SKM-1 (cell line): ENCODE measurements around the gene NOL4L.

ENCODE experiments used
- DNase-seq: peaks from one replicate; lab custom pipeline; 2025; ENCODE audit not compliant: unreplicated experiment; lab: John Stamatoyannopoulos, UW

NOL4L gene

DNA sequence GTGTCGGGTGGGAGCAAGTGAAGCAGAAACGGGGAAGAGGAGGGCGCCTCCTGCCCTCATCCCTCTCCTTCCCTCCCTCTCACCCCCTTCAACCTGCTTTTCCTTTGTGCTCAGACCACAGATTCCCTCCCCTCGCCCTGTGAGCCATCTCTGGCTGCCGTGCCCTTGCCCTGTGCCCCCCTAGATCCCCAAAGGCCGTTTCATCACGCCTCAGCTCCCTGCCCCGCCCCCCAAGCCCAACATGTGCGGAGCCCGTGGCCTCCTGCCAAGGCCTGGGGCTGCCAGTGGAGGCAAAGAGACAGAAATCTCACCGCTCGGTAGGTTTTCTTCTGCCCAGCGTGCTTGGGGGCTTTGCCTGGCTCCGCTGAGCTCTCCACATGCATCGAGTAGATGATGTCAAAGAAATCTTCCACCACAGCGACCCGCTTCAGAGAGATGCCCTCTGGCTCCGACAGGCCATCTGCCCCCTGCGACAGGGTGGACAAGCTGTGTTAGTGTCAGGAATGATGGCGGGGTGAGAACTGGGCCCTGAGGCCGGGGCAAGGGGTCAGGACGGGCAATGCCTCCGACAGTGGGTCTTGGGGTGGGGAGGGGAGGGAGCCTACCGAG, 57.6 kb downstream of the NOL4L start:
- DNase-seq, result no peak

DNA sequence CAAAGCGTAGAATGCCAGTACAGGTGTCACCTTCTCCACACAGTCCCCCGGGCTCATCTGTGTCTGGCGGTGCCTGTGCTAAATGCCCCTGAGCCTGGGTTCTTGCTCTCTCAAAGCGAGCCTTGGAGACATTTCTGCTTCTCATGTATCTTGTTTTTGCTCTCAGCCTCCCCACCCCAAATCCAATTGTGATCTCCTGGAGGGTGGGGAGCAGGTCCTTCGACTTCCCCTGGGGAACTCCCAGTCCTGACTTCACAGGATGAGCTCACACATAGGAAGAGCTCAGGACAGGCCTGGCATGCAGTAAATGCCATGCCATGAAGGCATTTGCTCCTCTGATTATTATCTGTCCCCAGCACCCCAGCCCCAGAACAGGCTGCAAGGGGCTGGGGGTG, 58.1 kb downstream of the NOL4L start:
- no peak for DNase-seq

DNA sequence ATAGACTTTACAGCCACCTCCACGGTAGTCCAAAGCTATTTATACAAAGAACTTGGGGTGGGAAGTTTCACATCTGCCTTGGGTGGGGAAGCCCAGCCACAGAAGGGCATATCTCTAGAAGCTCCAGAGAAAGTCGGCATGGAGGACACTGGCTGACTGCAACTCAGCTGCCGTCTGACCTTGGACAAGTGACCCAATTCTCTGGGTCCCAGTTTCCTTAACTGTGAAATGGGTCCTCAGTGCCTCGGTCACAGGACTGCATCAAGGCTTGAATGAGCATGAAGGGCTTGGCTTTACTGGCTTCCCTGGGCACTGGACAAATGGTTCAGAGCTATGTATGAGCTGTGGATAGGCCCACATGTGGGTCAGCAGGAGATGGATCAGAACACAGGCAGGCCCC, 58.6 kb downstream of the NOL4L start:
- no peak for DNase-seq

DNA sequence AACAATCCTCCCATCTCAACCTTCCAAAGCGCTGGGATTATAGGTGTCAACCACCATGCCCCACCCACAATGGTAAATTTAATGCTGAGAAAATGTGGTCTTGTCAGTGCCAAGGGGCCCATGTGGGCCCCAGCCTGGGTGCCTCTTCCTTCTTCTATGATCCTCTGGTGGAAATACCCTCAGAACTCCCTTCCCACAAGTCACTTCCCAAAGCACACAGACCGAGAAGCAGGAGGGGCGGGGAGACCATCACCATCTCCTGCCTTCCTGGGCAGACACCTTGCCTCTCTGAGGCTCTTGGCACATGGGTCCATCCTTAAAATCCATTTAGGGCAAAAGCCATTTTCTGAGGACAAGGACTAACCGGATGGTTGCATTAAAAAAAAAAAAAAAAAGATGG, 59.0 kb downstream of the NOL4L start:
- DNase-seq, result no peak

DNA sequence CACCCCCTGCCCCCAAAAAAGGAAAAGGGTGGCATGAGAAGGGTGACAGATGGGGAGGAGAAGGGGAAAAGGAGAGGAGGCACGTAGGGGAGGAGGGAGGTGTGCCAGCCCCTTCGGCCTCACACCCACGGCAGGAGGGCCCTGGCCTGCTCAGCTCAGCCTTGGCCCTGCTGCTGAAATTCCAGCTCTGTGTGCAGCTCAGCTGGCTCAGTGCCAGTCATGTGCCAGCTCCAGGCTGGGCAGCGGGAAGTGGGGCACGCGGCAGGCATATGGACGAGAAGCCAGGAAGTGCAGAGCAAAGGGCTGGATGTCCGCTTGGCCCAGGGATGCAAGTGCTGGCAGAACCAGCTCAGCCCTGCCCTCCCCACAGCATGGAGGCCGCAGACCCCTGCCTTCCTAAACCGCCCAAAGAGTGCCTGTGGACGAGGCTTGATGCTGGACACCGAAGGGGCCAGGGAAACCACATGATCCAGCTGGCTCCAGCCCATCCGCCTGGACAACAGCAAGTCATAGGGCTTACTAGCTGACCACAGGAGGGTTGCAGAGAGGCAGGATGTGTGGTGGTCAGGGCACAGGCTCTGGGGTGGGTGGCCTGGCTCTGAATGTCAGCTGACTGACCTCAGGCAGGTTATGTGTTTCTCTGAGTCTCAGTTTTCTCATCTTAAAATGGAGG, 60.2 kb downstream of the NOL4L start:
- DNase-seq, result no peak

DNA sequence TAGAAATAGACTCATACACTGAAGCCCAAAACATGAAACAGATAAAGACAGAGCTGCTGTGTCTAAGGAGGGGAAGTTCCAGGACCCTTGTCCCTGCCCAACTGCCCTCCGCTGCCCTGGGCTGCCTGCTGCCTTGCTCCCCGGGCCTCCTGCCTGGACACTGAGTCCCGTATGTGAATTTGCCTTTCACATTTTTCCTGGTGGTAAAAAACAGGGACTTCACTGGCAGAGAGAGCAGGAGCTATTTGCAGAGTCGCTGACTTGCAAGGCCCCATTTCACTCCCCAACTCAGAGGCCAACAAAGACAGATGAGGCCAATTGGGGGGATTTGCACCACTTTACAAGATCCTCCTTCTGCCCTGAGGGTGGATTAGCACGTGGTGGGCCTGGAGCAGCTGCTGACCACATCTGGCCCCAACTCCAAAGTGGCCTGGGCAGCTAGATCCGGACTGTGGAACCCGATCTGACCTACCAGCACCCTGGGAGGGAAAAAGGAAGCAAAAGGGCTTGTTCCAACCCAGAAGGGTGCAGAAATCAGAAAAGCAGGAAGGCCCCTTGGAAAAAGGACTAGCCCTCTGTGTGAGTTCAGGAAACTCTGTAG, 61.4 kb downstream of the NOL4L start:
- DNase-seq, result no peak

DNA sequence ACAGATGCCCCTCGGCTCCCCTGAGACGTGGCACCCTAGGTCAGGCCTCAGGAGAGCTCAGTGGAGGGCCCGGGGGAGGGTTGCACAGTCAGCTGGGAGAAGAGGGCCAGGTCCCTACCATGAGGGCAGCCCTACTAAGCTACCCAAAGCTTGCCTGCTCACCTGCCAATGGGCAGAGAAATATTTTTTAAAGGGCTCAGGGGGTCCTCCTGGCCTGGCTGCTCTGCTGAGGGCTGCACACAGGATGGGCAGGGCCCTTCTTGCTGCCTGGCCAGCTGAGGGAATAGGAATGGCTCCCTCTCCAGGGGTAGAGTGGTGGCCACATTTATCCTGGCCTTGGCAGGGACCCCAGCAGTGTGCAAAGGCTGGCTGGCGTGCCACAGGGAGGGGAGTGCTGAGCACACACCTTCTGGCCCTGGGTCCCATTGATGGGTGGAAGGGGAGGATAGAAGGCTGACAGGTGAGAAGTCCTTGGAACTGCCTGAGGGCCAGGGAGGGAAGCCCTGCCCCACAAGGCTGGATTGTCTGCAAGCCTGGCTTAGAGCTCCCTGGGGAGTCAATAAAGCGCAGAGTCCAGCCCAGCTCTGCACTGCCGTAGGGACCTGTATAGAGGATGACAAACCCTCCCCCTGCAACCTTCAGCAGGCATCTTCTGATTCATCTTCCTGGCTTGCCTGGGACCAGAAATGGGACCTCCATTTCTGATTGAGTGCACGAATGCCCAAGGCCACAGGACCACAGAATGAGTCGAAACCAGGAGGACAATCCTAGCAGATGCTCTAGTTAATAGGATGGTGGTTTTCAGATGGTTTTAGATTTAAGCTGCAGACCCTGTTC, 62.1 kb downstream of the NOL4L start:
- DNase-seq, result no peak

DNA sequence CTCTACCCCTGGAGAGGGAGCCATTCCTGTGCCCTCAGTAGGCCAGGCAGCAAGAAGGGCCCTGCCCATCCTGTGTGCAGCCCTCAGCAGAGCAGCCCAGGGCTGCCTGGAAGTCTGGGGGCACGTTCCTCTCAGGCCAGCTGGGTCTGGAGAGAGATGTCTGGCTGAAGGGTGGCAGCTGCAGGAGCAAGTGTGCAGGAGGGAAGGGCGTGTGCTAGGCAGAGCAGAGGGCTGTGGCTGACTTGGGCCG, 62.7 kb downstream of the NOL4L start:
- DNase-seq, result no peak

DNA sequence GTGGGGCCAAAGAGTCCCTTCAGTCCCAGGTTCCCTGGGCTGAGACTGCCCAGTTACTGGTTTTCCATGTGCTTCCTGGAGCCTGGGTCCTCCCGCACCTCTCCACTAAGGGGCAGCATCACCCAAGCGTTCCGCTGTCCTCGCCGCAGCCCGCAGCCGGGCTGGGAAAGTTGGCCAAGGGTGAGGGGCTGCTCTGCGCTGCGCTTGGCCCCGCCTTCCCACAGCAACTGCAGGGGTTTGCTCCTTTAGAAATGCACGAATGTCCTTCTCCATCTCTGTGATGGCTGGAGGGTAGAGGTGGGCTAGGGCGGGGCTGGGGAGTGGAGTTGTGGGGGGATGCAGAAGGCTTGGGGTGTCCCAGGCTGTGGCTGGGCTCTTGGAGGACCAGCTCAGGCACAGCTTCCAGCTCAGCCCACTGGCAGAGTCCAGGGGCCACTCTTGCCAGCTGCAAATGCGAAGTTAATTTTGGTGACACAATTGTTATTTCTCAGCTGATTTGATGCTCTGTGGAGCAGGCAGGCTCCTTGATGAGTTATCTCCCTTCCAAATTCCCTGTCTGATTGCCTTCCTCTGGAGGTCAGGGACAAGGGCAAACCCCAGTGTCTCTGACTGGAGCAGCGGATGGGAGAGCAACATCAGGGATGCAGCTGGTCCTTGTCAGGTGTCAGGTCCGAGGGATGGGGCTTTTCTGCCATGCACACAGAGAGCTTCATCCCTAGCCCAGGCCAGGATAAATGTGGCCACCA, 63.2 kb downstream of the NOL4L start:
- DNase-seq, result no peak

DNA sequence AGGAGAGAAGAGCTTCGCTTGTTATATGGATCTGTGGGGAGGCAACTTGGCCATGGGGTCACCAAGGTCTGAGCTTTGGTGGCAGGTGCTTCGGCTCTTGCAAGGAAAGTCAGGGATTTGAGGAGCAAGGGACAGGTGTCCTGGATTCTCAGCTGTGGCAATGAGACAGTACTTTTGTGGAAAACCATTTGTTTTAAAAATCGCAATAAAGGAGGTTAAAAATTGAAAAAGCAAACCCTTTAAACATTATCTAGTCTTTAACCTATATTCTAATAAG, 64.3 kb downstream of the NOL4L start:
- no peak for DNase-seq

DNA sequence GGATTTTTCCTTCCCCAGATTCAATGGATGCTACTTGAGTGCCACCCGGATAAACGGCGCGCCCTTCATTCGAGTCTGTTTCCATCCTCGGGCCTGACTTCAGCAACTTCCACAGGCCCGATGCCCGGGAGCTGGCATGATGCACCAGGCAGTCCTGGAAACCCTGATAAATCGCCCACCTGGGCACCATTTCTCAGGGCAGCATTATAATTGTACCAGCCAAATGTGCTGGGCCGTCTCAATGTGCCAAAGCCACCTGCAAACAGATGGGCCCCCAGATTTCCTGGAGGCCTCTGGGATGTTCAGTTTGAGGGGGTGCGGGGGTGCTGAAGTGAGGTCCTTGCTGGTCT, 65.8 kb downstream of the NOL4L start:
- DNase-seq, result no peak

DNA sequence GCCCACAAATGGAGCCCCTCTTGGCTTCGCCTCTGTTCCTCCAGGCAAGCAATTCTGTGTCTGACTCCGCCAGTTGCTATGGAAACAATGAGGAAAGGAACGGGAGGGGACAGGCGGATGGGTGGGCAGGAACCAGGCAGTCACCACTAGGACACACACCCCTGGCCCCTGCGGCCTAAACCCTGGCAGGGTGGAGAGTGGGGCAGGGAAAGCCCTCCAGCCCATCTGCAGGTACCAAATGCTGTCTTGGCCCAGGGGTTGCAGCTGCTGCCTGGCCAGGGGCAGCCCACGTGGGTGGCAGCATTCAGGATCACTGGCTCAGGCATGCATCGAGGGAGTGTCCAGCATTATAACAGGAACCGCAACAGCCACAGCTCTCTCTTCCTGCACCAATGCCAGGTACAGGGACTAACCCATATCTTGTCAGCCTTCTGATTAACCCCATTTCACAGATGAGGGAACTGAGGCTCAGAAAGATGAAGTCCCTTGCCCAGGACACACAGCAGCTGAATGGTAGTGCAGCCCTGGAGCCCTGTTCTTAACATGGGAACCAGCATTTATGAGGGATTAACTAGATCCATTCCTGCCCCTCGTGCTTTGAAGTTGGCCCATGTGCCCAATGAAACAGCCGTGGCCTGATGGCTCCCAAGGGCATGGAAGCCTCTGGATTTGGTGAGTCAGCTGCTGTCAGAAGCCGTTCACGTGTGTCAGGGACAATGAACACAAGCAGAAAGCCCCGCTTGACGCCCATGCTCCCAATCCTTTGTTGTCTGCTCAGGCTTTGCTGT, 66.3 kb downstream of the NOL4L start:
- no peak for DNase-seq

DNA sequence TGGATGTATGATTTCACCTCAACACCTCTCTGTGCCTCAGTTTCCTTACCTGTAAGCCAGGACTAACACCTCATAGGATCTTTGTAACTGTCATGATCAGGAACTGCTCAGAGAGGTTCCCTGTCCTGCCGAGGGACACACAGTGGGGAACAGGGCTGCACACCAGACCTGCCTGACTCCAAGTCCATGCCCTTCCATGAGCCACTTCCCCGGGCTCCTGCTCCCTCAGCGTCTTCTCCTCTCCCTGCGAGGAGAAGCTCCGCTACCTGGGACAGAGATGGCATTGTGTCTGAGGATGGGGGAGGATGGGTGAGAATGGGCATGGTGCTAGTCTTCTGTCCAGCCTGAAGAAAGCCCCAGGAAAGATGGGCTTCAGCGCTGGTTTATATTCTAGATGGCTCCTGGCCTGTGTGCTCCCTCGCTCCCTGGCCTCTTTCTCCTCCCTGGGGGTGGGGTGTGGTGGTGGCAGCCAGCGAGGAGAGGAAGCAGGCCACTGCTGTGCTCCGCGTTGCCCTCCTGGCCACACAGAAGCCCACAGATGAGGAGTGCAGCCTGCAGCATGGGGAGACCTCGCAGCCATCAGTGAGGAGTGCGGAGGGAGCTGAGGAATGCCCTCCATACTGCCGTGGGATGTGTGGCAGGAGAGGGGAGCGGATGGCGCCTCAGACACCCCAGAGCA, 67.1 kb downstream of the NOL4L start:
- DNase-seq, result no peak

DNA sequence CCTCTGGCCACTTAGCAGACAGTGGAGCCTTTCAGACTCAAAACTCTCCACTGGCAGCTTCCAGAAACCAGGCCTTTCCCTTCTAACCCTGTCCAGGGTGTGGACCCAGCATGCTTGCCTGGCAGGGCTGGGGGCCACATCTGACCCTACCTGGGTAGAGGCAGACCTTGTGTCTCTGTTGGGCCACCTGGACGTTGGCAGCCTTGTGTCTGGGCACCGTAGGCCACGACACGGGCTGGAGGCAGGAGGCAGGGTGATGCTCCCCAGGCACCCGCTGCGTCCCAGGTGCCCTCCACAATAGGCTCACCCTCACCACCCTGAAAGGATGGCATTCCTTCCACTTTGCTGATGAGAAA, 67.6 kb downstream of the NOL4L start:
- no peak for DNase-seq

DNA sequence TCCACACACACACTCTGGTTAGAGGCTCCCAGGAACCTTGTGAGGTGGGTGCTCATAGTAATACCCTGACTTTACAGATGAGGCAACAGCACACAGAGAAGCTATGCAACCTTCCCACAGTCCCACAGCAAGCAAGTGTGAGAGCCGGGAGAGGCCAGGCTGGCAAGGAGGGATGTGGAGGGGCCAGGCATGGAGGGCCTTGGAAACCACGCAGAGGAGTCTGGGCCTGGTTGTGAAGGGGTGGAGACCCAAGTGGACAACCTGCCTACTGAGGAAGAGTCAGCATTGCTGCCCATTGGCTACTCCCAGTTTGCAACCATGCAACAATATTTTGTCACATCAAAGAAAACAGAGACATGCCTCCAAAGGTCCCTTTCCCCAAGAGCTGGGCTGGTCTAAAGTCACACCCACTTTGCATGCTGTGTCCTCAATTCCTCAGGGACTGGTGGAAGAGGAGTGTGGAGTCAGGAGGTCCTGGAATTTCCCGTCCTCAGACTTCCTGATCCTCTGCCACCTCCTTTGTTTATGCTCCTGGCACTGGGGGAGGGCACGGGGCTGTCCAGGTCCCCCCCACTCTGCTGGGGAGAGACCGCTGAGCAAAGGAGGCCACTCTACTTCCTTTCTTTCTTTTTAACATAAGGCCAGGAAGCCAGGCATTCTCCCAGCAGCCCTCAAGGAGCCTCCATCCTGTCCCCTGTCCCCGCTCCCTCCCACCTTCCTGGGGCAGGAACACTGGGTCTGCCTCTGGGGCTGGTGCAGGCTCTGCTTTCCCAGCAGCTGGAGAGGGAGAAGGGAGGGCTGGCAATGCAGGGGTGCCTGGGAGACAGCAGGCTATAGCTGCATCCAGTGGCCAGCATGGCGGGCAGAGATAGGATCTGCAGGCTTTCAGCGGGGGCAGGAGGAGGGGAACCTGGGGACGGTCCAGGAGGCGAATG, 68.3 kb downstream of the NOL4L start:
- no peak for DNase-seq

DNA sequence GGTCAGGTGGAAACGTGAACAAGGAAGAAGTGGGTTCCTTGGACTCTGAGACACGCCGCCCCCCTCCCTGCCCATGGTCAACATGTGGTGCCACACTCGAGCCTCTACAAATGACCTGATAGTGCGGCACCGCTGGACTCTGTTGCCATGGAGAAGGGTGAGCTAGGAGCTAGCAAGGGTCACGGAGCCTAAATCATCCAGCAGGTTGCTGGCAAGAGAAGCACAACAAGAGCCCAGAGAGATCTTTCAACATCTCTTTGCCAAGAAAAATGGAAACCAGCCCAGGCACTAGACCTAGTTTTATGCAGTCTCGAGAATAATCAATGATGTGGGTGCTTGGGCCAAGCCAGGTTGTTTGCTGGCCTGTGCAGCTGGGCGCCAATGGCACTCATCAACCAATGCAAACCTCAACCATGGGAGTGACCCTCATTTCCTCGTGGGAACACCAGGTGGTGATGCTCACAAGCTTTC, 69.5 kb downstream of the NOL4L start:
- DNase-seq, result no peak

DNA sequence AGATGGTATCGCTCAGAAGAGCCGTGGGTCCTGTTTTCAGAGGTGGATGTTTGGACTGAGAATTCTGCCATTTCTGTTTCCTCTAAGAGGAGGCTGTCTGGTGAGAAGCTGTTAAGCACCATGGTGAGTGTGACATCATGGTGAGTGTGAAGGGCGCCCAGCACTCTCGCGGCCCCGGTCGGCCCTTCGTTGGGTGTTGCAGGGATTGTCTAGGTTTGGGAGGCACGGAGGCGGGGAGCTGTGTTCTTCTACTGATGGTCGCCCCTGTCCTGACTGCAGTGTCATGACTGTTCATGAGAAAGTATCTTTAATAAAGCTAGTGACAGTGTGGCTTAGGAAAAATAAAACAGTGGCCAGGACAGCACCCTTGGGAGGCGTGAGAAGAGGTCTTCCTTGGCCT, 70.4 kb downstream of the NOL4L start:
- no peak for DNase-seq

DNA sequence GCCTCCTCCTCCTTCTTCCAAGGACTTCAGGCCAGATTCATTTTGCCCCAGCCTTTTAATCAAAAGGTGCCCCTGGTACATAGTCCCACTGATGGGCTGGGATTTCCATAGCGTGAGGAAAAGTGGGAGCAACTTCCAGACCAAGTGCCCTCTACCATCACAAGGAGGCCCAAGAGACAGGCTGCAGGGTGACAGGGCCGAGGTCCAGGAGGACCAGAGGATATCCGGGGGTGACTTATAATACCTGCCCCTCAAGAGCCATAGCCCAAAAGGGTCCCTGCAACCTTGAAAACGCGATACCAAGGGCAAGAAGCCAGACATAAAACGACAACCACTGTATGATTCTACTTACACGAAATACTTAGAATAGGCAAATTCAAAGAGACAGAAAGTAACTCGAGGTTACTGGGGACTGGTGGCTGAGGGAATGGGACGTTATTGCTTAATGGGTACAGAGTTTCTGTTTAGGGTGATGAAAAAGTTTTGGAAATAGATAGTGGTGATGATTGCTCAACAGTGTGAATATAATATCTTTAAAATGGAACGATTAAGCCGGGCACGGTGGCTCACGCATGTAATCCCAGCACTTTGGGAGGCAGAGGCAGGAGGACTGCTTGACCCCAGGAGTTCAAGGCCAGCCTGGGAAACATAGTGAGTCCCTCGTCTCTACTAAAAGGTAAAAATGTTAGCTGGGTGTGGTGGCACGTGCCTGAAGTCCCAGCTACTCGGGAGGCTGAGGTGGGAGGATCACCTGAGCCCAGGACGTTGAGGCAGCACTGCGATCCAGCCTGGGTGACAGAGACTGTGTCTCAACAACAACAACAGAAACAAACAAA, 71.9 kb downstream of the NOL4L start:
- no peak for DNase-seq

DNA sequence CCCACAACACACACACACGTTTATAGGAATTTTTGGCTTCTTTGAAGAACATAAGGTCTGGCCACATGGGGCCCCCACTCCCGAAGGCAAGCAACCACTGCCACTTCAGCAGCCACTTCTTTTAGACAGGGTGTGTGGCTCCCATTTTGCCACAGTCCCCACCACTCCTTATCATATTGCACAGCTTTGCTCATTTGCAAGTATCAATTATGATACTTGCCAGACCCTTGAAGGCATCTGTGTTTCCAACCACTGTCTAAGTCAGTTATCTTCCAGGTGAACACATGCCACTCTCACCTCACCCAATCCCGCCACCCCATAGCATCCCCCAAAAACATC, 73.1 kb downstream of the NOL4L start:
- DNase-seq, result no peak
